MG63 (cell line): ENCODE measurements around the gene TNFRSF6B. TPM values are rescaled to one million over a fixed set of nuclear protein-coding genes. Genes with fewer than 3 reads are reported as not detected.

Experiments
- DNase-seq: peaks from one replicate; pipeline ENCODE4 v3.0.0-alpha.2; 2020
- H3K27me3 ChIP-seq: fragments of 250-450 bp; sonication (Bioruptor Pico); 2 replicates; pipeline ENCODE4 v1.5.1; 2020; ENCODE audit warnings: mild to moderate bottlenecking, moderate library complexity
- H3K36me3 ChIP-seq: fragments of 250-450 bp; sonication (Bioruptor Pico); 2 replicates; pipeline ENCODE4 v1.5.1; 2020; ENCODE audit warnings: mild to moderate bottlenecking, moderate library complexity
- H3K4me3 ChIP-seq: fragments of 250-450 bp; sonication (Bioruptor Pico); 2 replicates; pipeline ENCODE4 v1.5.1; 2020; ENCODE audit warnings: mild to moderate bottlenecking, moderate library complexity
- H3K9me3 ChIP-seq: fragments of 250-450 bp; sonication (Bioruptor Pico); 2 replicates; pipeline ENCODE4 v1.5.1; 2020; ENCODE audit warnings: mild to moderate bottlenecking, moderate library complexity
- total RNA-seq: library from RNA; depleted of rRNA; stranded (reverse); fragments of >200 nt; shearing (Covaris generic); gene quantifications from 2 replicates; pipeline ENCODE4 v1.2.3, GENCODE V29; 2014; ENCODE audit warnings: low replicate concordance

TNFRSF6B gene
- total RNA-seq, 1 experiment from 2014 or later, result not detected

DNA sequence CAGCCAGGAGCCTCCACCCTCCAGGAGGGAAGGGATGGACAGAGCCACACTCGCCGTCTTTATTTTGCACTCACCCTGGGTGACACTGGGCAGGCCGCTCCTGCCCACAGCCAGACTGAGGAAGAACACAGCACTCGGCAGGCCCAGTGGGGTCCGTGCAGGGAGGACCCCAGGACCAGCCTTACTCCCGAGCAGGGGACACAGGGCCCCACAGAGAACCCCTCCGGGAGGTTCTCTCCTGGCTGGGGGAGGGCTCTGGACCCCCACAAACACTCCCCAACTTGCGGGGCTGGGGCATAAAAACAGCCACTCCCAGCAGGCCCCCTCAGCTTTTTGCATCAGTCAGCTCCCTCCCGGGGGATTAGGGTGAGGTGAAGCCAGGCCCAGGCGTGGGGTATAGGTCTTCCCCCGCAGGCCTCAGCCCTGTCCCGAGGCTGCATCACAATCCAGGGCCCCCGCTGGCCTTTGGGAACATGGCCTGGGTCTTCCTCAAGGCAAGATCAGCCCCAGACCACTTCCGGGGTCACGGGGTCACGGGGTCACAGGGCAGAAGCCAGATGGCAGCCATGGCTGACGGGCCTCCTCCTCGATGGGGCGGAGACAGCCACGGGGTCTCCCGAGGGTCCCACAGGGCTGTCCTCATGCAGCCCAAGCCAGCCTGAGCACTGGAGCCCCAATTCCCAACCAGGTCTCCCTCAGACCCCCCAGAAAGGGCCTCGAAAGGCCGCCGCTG, 3.2 kb downstream of the TNFRSF6B start:
- H3K36me3 ChIP-seq, result peaks cover 53% of the 10 kb centered on the region
- H3K4me3 ChIP-seq, result no peak overlapping the region
- no peak for DNase-seq
- no peaks in the 10 kb centered on the region for H3K27me3 ChIP-seq
- H3K9me3 ChIP-seq, result no peaks in the 10 kb centered on the region

DNA sequence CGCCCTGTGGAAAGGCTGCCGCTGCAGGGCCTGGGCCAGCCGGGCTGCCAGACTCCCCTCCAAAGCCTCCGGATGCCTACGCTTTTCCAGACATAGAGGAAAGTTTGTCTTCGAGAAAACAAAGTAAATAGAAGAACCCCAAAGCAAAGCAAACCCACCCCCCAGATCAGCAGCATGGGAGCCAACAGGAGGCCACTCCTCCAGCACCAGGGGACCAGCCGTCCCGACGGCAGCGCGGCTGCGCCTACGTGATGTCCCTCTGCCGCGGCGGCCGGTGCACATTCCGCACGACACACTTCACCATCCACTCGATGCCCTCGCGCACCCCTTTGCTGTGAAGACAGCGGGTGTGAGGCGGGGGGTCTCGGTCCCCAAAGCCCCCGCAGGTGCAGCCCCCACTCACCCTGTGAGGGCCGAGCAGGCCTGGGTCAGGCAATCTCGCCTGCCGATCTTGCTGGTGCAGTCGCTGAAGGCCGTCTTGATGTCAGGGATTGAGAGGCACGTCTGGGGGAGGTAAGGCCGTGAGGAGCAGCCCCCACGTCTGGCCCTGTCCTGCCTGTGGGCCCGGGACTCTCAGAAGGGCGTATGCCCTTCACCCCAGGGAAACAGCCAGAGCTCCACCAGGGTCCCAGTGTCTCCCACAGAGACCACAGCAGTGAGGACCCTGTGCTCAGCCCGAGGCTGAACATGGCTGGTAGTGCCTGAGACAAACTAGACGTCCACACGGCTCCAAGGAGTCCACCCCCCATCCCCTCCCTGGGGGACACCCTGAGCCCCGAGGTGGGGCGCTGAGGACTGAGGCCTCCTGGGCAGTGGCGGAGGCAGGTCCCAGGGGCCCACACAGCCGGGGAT, 4.0 kb downstream of the TNFRSF6B start:
- Histone ChIP-seq H3K27me3 (no peaks in the 10 kb centered on the region), H3K4me3 (no peak overlapping the region), H3K36me3 (peaks cover 55% of the 10 kb centered on the region), H3K9me3 (no peaks in the 10 kb centered on the region)
- DNase-seq, result no peak

DNA sequence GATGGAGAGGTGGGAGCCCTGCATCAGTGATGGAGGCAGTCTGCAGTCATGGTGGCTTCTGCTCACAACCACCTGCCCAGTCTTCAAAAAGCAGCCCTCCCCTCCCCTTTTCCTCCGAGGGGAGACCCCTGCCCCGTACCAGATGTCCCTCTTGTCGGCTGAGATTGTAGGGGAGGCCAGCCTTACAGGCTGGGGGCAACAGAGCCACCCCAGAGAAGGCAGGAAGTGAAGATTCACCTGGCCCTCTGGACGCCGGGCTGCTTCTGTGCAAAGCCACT, 4.5 kb downstream of the TNFRSF6B start:
- Histone ChIP-seq H3K36me3 (peaks cover 59% of the 10 kb centered on the region), H3K27me3 (no peaks in the 10 kb centered on the region), H3K9me3 (no peaks in the 10 kb centered on the region), H3K4me3 (no peak overlapping the region)
- no peak for DNase-seq

DNA sequence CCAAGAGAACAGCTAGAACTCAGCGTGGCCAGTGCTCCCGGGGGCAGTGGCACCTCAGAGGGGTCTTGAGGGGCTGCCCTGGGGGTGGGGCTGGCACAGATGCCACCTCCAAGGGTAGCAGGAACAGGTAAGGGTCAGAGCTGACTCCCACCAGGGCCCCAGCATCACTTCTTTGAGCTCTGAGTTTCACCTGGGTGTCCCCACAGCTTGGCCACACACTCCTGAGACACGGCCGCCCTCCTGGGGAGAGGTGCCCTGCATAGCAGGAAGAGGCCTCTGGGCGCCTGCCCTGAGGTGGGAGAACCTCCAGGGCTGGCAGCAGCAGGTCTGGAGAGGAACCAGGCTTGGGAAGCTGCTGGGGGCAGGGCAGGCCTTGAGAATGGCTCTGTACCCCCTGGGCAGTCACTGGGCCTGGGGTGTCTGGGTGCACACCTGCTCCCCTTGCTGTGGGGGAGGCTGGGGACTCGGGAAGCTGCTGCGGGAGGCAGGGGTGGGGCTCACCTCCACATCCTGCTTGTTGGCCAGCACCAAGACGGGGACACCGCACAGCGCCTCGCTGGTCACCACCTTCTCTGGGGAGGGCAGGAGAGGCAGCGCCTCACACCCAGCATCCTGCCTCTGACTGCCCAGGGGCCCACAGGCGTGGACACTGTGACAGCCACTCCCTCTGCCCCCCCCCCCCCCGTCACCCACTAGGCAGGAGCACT, 5.0 kb downstream of the TNFRSF6B start:
- DNase-seq, result no peak
- H3K27me3 ChIP-seq, result no peaks in the 10 kb centered on the region
- no peak overlapping the region for H3K4me3 ChIP-seq
- peaks cover 64% of the 10 kb centered on the region for H3K36me3 ChIP-seq
- H3K9me3 ChIP-seq, result no peaks in the 10 kb centered on the region

DNA sequence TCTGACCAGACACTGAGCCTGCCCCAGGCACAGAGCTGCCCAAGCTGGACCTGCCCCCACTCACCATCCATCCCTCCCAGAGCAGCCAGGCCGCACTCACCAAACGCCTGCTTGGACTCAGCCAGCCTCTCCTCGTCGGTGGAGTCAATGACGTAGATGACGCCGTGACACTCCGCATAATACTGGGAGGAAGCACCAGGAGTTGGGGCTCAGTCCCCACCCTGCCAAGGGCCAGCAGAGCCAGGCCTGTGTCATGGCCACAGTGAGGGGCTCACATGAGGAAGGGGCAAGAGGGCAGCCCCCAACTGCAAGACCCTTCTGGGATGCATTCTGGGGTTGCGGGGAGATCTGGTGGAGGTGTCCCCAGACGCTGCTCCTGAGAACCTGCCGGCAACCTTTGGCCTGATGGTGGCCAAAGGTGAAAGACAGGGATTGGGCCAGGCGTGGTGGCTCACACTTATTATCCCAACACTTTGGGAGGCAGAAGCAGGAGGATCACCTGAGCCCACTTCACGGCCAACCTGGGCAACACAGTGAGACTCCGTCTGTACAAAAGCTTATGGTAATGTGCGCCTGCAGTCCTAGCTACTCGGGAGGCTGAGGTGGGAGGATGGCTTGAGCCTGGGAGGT, 5.7 kb downstream of the TNFRSF6B start:
- Histone ChIP-seq H3K27me3 (no peaks in the 10 kb centered on the region), H3K9me3 (no peaks in the 10 kb centered on the region), H3K4me3 (no peak overlapping the region), H3K36me3 (peaks cover 70% of the 10 kb centered on the region)
- no peak for DNase-seq

DNA sequence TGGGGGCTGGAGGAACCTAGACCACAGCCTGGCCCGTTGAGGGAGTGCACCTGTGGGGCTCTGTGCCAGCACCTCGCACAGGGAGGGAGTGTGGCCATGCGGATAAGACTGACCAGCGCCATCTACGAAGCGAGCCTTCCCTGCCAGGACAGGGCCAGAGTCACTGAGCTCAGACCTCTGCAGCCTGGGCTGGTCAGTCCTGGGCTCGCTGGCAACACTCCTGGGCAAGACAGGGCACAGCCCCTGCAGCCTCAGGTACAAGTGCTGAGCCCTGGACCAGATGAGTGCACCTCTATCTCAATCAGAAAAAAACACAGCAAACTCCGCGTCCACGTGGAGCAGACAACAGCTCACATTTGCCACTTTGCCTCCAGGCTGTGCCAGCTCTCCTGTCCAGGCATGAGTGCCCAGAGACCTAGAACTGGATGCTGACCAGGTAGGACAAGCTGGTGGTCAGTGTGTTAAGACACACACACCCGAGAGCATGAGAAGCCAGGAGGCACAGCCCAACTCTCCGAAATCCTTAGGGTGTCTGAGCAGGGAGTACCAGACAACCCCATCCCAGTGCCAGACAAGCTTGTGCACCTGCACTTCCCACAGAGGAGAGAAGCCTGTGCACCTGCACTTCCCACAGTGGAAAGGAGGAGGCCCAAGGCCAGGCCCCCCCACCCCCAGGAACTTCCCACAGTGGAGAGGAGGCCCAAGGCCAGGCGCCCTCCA, 6.5 kb downstream of the TNFRSF6B start:
- peaks cover 68% of the 10 kb centered on the region for H3K36me3 ChIP-seq
- no peaks in the 10 kb centered on the region for H3K27me3 ChIP-seq
- H3K4me3 ChIP-seq, result no peak overlapping the region
- DNase-seq, result no peak
- no peaks in the 10 kb centered on the region for H3K9me3 ChIP-seq

DNA sequence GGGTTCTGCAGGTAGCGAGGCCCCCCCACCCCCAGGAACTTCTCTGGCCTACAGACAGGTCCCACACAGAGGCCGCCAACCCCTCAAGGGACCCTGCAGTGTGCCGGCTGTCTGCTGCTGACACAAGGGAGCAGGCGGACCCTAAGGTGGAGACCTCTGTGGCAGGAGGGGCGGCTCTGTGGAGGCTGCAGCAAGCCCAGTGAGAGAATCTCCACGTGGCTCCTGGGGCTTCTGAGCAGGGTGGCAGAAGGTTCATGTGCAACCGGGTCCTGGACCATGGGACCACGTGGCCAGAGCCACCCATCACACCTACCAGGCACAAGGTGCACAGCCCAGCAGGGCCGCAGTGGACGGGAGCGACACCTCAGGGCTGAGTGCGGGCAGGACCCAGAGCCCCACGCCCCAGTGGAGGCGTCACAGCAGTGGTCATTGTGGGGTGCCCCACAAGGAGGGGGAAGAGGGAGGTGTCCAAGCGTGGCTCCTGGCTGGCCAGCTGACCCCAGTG, 7.1 kb downstream of the TNFRSF6B start:
- DNase-seq, result no peak
- Histone ChIP-seq H3K4me3 (no peak overlapping the region), H3K9me3 (no peaks in the 10 kb centered on the region), H3K27me3 (no peaks in the 10 kb centered on the region), H3K36me3 (peaks cover 67% of the 10 kb centered on the region)

DNA sequence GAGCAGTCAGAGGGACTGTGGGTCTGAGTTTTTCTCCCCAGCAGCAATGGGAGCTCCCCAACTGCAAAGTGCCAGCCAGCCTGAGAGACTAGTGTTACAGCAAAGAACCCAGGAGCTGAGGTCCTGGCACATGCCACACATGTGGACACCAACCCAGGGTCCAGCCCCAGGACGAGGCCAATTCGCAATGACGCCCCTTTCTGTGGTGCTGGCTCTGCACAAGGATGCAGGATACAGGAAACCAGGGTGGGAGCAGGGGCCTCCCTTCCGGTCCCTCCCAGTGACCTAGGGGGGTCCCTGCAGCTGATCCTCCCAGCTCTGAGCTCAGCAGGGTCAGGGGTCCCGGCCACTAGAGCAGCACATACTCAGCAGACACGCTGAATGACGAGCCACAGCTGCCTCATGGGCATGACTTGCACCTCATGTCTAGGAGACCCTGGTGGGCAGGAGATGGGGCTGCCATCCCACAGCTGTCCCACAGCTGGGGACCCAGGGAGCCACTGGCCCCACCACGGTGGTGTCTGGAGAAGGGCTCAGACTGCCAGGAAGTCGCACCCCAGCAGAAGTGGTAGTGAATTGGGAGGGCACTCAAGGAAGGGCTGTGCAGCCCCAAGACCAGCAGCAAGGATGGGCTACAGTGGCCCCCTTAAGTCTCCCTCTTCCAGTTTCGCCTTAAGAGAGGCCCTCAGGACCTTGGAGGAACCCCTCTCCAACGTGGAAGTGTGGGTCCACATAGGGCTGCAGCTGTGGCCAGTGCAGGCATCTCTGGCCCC, 7.7 kb downstream of the TNFRSF6B start:
- peaks cover 72% of the 10 kb centered on the region for H3K36me3 ChIP-seq
- DNase-seq, result no peak

DNA sequence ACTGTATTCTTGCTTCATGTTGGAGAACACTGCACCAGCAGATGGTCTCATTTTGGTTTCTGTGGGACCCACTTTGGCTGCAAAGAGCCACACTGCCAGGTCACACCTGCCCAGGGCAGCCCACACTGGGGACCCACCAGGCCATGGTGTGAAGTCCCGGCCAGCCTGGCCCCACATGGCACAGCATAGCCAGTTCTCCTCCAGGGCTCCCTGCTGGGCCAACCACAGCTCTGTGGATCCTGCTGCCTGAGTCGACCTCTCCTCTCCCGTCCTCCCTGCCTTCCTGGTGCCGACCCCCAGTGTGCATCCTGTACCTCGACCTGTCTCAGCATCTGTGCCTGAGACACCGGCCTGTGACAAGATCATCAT, 8.3 kb downstream of the TNFRSF6B start:
- no peak overlapping the region for H3K4me3 ChIP-seq
- no peaks in the 10 kb centered on the region for H3K27me3 ChIP-seq
- H3K36me3 ChIP-seq, result peaks cover 72% of the 10 kb centered on the region
- no peaks in the 10 kb centered on the region for H3K9me3 ChIP-seq
- no peak for DNase-seq

More for the DNA sequence above, 7.7 kb downstream of the TNFRSF6B start:
- no peak overlapping the region for H3K4me3 ChIP-seq
- no peaks in the 10 kb centered on the region for H3K27me3 ChIP-seq
- no peaks in the 10 kb centered on the region for H3K9me3 ChIP-seq

DNA sequence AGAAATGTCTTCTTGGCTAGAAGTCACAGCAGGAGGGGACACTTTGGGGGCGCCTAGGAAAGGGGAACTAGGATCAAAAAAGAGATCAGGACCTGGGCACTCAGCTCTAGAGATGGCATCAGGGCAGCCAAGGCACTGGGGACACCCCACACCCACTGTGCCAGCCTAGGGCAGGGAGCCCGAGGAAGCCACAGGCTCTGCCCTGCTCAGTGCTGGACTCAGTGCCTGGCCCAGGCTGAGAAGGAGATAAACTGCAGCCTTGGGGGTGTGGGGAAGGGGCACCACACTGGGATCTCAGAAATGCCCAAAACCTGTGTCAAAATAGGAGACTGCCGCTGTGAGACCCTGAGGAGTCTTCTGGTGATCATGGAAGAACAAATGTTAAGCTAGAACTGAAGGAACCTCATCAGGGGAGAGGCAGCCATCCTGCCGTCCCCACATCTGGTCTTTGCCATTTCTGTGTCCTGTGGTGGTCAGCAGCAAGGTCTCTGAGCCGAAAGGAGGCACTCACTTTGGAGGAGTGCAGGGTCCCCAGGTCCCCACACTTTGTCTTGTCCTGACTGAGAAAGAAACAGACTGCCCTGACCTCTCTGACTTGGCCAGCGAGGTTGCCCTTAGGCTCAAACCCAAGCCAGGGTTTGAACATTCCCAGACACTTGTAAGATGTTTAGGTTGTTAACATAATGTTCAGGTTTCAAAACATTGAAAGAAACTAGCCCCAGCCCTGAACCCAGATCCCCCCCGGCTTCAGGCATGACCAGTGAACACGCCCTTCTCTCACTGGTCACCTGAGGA, 9.0 kb downstream of the TNFRSF6B start:
- H3K4me3 ChIP-seq, result peak overlapping the region; percentile 95; the same call in 1 of the 2 replicates
- H3K27me3 ChIP-seq, result no peaks in the 10 kb centered on the region
- no peaks in the 10 kb centered on the region; the same call in 1 of the 2 replicates for H3K9me3 ChIP-seq
- no peak for DNase-seq
- H3K36me3 ChIP-seq, result peaks cover 72% of the 10 kb centered on the region

DNA sequence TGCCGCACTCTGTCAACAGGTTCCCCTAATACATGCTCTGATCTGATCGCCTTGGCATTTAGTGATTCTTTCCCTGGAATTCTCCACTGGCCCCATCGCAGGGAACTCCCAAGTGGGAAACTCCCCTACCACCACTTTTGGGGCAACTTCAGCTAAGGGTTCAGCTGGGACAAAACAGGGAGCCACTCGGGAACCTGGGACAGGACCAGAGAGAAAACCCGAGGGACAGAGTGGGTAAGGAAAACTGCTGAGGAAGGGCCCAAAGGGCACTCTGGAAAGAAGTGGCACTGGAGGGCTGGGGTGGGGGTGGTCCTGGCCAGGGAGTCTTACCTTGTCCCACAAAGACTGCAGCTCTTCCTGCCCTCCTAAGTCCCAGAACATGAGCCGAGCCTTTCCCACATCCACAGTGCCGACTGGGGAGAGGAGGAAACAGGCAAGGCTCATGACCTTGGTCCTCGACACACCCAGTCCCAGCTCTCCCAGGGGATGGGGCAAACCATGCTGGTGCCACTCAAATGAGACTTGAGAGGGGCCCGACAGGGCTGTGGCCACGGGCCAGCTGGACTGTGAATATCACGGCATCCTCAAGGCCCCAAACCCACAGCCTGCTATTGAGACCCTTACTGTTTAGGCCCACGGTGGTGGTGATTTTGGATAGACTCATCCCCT, 9.7 kb downstream of the TNFRSF6B start:
- no peaks in the 10 kb centered on the region for H3K27me3 ChIP-seq
- no peaks in the 10 kb centered on the region; the same call in 1 of the 2 replicates for H3K9me3 ChIP-seq
- peaks cover 78% of the 10 kb centered on the region for H3K36me3 ChIP-seq
- no peak for DNase-seq
- peak overlapping the region; percentile 95 for H3K4me3 ChIP-seq

DNA sequence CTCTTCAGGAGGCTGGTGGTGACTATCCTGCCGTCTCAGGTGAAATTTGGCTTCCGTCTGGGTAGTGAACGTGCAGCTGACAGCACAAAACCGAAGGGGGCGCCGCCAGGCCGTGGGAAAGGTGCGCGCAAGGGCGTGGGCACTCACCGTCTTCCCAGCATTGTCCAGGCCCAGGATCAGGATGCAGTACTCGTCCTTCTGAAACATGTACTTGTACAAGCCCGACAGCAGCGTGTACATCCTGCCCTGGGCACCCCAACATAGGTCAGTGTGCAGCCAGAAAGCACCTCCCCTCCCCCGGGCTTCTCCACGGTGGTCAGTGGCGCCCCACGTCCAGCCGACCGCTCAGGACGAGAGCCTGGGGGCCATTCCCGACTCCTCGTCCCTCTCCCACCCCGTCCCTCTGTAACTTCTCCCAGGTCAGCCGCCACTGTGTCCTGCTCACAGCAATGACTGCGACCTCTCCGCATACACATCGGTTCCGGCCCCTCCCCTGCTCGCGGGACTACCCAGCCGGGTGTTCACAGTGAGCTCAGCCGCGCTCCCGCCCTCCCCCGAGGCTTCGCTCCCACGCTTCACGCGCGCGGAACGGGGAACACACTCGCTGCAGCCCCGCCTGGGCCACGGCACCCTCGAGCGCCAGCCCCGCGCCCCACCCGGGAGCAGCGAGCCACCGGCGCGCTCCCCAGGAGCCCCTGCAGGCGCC, 10.6 kb downstream of the TNFRSF6B start:
- Histone ChIP-seq H3K36me3 (peaks cover 86% of the 10 kb centered on the region), H3K27me3 (no peaks in the 10 kb centered on the region), H3K9me3 (peaks cover 5% of the 10 kb centered on the region), H3K4me3 (peak overlapping the region; percentile 95)
- DNase-seq, result peak; percentile 66

DNA sequence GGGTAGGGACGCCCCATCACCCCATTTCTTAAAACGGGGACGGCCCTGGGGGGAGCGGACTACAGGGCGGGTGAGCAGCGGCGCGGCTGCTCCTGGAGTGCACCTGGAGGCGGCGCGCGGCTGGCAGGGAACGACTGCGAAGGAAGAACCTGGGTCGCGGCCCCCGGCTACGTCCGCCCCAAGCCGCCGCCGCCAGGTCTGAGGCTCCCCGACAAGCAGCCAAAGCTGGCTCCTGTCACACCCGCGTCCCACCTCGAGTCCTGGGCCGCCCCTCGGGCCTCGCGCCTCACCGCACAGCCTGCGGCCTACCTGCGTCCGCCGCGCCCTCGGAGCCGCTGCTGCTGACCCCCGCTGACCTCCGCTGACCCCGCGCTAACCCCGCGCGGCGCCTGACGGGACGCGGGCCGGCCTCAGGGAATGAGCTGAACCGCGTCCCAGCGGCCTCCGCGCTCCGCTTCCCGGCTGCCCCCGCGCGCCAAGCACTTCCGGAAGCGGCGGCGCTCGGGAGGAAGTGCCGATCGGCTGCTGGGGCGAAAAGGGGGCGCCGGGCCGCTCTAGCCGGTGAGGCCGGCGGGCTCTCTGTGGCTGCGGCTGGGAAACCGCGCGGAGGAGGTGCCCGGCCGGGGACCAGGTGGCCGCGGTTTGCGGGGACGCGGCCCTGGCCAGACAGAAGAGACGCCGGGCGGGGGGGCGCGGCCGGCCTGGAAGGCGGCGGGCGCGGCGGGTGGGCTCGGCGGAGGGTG, 11.3 kb downstream of the TNFRSF6B start, which contains the start of the genes ARFRP1 and ZGPAT:
Gene ARFRP1 (minus strand): TSS at position 419 of the 743 bp plus-strand sequence. CDS start 885 bp downstream, outside the sequence.
Gene ZGPAT (plus strand): TSS at position 482 of the 743 bp plus-strand sequence. CDS start 542 bp downstream, outside the sequence.
- DNase-seq, result peak; percentile 93
- Histone ChIP-seq H3K4me3 (peak within 1 kb of the TSS; percentile 95), H3K27me3 (no peaks in the 10 kb centered on the region), H3K9me3 (peaks cover 11% of the 10 kb centered on the region), H3K36me3 (peaks cover 91% of the 10 kb centered on the region)
